Mucosa of rectum (tissue), 2 donors: ENCODE measurements around the gene SERINC2.
"Not testable (repeated sequence)": the region's sequence is repeated elsewhere in the genome, so short reads cannot be mapped to it uniquely, and the experiment has no call there.

Experiments used
- H3K27ac ChIP-seq, 2 donors: one replicate each; pipeline ENCODE4 v1.7.0; 2013; ENCODE audit warnings: inconsistent platforms in 2 of 2, low read depth in 2 of 2, low read length in 2 of 2
- H3K27me3 ChIP-seq, 2 donors: one replicate each; pipeline ENCODE4 v1.7.0; 2013; ENCODE audit warnings: low read length in 2 of 2; ENCODE audit not compliant: control insufficient read depth in 2 of 2, insufficient read depth in 2 of 2
- H3K36me3 ChIP-seq, 2 donors: one replicate each; pipeline ENCODE4 v1.7.0; 2013; ENCODE audit warnings: low read length in 2 of 2; ENCODE audit not compliant: control insufficient read depth in 2 of 2, insufficient read depth in 2 of 2
- H3K4me1 ChIP-seq, 2 donors: one replicate each; pipeline ENCODE4 v1.7.0; 2013; ENCODE audit warnings: low read length in 2 of 2, mild to moderate bottlenecking in 1 of 2; ENCODE audit not compliant: control insufficient read depth in 2 of 2, insufficient read depth in 2 of 2
- H3K4me3 ChIP-seq, 2 donors: one replicate each; pipeline ENCODE4 v1.7.0; 2013; ENCODE audit warnings: low read length in 2 of 2
- H3K9ac ChIP-seq, 2 donors: one replicate each; pipeline ENCODE4 v1.7.0; 2013; ENCODE audit warnings: low read length in 2 of 2, low read depth in 1 of 2, mild to moderate bottlenecking in 1 of 2
- H3K9me3 ChIP-seq, 2 donors: one replicate each; pipeline ENCODE4 v1.7.0; 2013; ENCODE audit warnings: low read length in 2 of 2; ENCODE audit not compliant: control insufficient read depth in 2 of 2
- donor health status: healthy.
- donor health status: Normal muscosa, but diverticular disease.

SERINC2 gene

GRCh38 chr1:31476891-31477846 lies 64.2 kb downstream of the SERINC2 start:
- Histone ChIP-seq H3K4me3 (no peak overlapping the region), H3K4me1 (peaks cover under 1 to 18% of the 10 kb centered on the region in 2 donors), H3K9me3 (no peaks in the 10 kb centered on the region), H3K27ac (no peak overlapping the region), H3K9ac (no peak overlapping the region), H3K27me3 (no peaks in the 10 kb centered on the region), H3K36me3 (no peaks in the 10 kb centered on the region)

- Histone ChIP-seq H3K9me3 (no peaks in the 10 kb centered on the region), H3K36me3 (no peaks in the 10 kb centered on the region), H3K27ac (no peak overlapping the region)
Observed at GRCh38 chr1:31478167-31478566, 65.2 kb downstream of the SERINC2 start.

GRCh38 chr1:31479811-31480210 lies 66.8 kb downstream of the SERINC2 start:
- H3K4me3 ChIP-seq = no peak overlapping the region
- H3K4me1 ChIP-seq = peaks cover 13 to 24% of the 10 kb centered on the region in 2 donors
- no peaks in the 10 kb centered on the region for H3K27me3 ChIP-seq
- H3K9ac ChIP-seq = no peak overlapping the region
- no peaks in the 10 kb centered on the region for H3K36me3 ChIP-seq
- no peaks in the 10 kb centered on the region for H3K9me3 ChIP-seq
- no peak overlapping the region for H3K27ac ChIP-seq

More at GRCh38 chr1:31478167-31478566, 65.2 kb downstream of the SERINC2 start:
- peaks cover 9 to 15% of the 10 kb centered on the region in 2 donors for H3K4me1 ChIP-seq
- H3K27me3 ChIP-seq = no peaks in the 10 kb centered on the region
- no peak overlapping the region for H3K9ac ChIP-seq
- no peak overlapping the region for H3K4me3 ChIP-seq

- H3K36me3 ChIP-seq, H3K27me3 ChIP-seq, H3K9ac ChIP-seq, H3K4me3 ChIP-seq, H3K9me3 ChIP-seq, H3K27ac ChIP-seq: not testable (repeated sequence)
- H3K4me1 ChIP-seq = peaks cover 13 to 24% of the 10 kb centered on the region in 2 donors
Observed at GRCh38 chr1:31480426-31480825, 67.4 kb downstream of the SERINC2 start.

GRCh38 chr1:31482482-31483011 lies 69.5 kb downstream of the SERINC2 start:
- no peaks in the 10 kb centered on the region for H3K27me3 ChIP-seq
- H3K9me3 ChIP-seq = no peaks in the 10 kb centered on the region
- peak overlapping the region in 1 of 2 donors; percentile 18 for H3K9ac ChIP-seq
- peak overlapping the region; percentile 78 to 83 for H3K27ac ChIP-seq
- no peaks in the 10 kb centered on the region for H3K36me3 ChIP-seq
- peaks cover 13 to 28% of the 10 kb centered on the region in 2 donors for H3K4me1 ChIP-seq
- H3K4me3 ChIP-seq = no peak overlapping the region

- Histone ChIP-seq H3K27ac (peak overlapping the region; percentile 78 to 83), H3K4me1 (peaks cover 13 to 28% of the 10 kb centered on the region in 2 donors), H3K36me3 (no peaks in the 10 kb centered on the region), H3K9me3 (no peaks in the 10 kb centered on the region), H3K27me3 (no peaks in the 10 kb centered on the region), H3K9ac (peak overlapping the region in 1 of 2 donors; percentile 18), H3K4me3 (no peak overlapping the region)
Observed at GRCh38 chr1:31483012-31483946, 70.3 kb downstream of the SERINC2 start.
